ENCODE measurements around the gene COL23A1. TPM values are rescaled to one million over a fixed set of nuclear protein-coding genes. Genes with fewer than 3 reads are reported as not detected.

Gene COL23A1
- not detected in 5 replicates for total RNA-seq (2022; extraction: Qiagen RNA extraction; ENCODE audit: low read depth)

DNA sequence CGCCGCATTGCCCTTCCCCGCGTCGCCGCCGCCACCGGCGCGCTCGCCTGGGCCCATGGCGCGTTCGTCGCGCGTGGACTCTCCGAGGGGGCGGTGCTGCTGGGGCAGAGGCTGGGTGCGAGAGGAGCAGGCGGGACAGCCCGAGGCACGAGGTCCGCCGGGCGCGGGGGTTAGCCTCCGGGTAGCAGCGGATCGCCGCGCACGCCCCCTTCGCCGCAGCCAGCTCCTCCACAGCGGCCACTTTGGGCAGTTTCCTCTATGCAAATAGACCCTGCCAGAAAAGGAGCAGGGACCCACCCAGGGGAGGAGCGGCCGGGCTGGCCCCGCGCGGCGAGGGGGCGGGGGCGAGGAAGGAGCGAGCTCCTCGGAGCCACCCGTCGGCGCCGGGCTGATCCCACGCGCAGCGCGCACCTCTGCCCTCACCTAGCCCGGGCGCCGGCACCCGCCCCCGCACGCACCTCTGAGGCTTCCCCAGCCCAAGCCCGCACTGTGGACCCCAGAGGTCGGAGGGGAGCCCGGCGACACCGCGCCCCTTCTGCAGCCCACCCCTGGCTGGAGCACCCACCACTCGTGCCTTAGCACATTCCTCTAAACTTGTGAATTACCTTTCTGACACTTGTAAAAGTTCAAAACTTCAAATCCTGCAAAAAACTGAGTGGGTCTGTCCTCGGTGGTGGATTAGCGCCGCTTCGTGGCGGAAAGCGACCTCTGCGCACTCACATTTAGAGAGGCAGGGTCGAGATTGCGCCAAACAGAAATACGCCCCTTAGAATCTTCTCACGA, at the start of gene COL23A1:
Gene COL23A1 (minus strand): TSS at position 253 of the 783 bp plus-strand sequence.

DNA sequence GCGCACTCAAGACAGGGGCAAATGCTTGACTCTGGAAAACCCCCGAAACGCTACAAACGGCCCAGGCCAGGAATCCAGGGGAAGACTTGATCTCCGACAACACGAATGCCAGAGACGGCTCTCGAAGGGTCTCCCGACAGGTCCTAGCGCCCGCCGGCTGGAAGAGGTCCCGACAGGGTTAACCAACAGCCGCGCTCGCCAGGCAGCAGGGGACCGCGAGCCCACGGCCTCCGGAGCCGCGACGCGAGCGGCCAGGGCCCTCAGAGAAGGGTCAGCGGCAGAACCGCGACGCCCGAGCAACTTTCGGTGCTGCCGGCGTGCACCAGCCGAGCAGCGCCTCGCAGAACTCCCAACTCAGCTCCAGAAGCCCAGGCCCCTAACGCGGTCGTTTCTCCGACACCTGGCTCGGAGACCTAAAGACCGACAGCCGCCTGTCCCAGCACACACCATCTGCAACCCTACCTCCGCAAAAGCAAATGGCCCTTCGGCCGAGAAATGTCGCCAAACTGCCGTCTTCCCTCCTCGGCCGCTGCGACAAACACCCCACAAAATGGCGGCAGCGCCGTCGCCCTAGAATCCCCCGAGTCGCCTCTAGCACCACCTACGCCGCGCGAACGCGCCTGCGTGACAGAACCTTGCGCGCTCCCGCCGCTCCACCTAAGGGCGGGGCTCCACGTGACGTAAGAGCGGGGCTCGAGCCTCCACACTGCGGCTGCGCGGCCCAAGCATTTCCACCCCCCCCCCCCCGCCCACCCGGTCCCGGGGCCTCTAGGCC, 36.5 kb upstream of the COL23A1 start, which contains the start of gene CLK4:
Gene CLK4 (minus strand): TSS at position 567 of the 775 bp plus-strand sequence. CDS start 3,634 bp downstream, outside the sequence.

DNA sequence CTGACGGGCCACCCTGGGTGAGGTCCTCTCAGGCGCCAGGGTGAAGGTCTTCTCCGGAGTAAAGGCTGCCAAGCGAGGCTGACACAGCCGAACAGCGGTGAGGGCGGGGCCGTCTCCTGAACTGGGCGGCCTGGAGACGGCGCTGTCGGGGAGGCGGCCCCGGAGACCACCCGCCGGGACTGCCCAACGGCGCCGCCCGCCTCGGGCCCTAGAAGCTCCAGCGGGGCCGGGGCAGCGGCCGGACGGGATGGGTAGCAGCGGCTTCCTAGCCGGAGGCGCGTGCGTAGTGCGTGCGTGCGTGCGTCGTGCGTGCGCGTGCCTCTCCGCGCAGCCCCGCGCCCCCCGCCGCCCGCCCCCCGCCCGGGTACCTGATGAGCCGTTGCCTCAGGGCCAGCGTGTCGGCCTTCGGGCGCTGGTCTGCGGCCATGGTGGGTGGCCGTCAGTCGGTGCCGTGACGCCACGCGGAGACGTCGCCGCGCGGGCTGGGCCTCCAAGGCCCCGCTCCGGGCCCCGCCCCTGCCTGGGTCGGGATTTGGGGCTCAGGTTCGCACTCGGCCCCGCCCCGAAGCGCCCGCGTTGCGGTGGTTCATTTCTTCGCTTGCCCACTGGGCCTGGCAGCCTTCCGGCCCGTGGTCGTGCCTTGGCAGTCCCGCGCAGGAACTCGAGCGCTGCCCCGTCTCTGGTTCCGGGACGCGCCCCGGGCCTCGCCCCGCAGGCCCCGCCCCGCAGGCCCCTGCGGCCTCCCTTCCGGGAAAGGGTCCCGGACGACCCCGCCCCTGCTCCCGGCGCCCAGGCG, 357.9 kb downstream of the COL23A1 start, which contains the start of gene PHYKPL:
Gene PHYKPL (minus strand): TSS at position 679 of the 796 bp plus-strand sequence. CDS start 252 bp downstream, at position 427.

DNA sequence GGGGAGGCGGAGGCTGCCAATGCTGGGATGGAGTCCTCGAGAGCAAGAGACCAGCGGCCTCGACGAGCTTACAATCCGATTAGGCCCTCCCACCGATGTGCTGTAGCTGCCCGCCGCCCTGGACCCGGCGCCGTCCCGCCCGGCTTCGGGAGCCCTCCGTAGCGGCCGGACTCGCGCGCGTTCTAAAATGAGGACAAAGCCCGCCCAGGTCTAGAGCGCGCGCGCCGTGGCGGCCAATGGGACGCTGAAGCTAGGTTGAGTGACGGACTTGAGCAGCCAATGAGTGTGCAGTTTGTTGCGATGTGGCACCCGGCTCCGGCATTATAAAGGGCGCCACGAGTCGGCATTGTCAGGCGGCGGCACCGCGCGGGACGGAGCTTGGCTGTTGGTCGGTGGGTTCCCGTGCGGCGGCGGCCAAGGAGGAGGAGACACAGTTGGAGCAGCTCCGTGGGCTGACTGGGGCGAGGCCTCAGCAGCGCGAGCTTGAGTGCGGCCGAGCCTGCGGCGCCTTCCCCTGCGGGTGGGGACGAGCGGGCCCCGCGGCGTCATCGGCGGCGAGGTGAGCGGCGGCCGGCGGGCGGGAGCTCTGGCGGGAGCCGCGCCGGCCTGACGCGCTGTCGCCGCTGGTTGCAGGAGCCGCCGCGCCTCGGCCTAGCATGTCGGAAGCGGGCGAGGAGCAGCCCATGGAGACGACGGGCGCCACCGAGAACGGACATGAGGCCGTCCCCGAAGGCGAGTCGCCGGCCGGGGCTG, 385.8 kb downstream of the COL23A1 start, which contains the start of gene HNRNPAB:
Gene HNRNPAB (plus strand): TSS at position 352 of the 753 bp plus-strand sequence. CDS start 305 bp downstream, at position 657.

Other genes starting within 250 kb of the COL23A1 start
- 8.5 to 10.0 TPM (median 9.3 TPM) in 5 replicates for gene CLK4, start 36.7 kb upstream of the COL23A1 start, total RNA-seq (2022; extraction: Qiagen RNA extraction; ENCODE audit: low read depth)
- 6.1 to 11.5 TPM (median 8.0 TPM) in 5 replicates for gene ZNF354A, start 140.3 kb upstream of the COL23A1 start, total RNA-seq (2022; extraction: Qiagen RNA extraction; ENCODE audit: low read depth)

Measured in A549 treated with ZK216348 at 1 μM for 4 hours (cell line).